SK-N-SH (cell line): ENCODE data around the gene AMPH. TPM values are rescaled to one million over a fixed set of nuclear protein-coding genes. Genes with fewer than 3 reads are reported as not detected.

ENCODE experiments used
- CTCF ChIA-PET: fragments of 300-600, 350-600 bp; formaldehyde crosslinking; extraction: SDS; loops from one replicate; lab custom pipeline; 2021; lab: Yijun Ruan, JAX
- POLR2A ChIA-PET: fragments of 350-600 bp; sonication (Branson Sonifier 250); formaldehyde crosslinking; extraction: SDS; loops from one replicate; lab custom pipeline; 2020; ENCODE audit warnings: antibody characterized with exemption, inconsistent platforms; lab: Yijun Ruan, JAX
- DNase-seq: peaks from one replicate; pipeline ENCODE4 v3.0.0; 2012
- H2AFZ ChIP-seq: fragments of 200-600 bp; sonication (generic); 2 replicates; pipeline ENCODE4 v1.8.1; 2016; ENCODE audit warnings: antibody characterized with exemption, mild to moderate bottlenecking, low read depth
- H3F3A ChIP-seq: fragments of 200-600 bp; sonication (generic); replicated peaks from 2 replicates; pipeline ENCODE3; 2016; ENCODE audit warnings: antibody characterized with exemption, mild to moderate bottlenecking; ENCODE audit not compliant: insufficient read depth
- H3K27ac ChIP-seq, 2 experiments: fragments of 200-500 bp in 1 of 2; fragments of 200-600 bp in 1 of 2; sonication (Bioruptor generic) in 1 of 2; sonication (generic), shearing (Covaris generic) in 1 of 2; 2 replicates each; pipeline versions ENCODE4 v1.5.1 to v1.6.1; 2014 to 2016; ENCODE audit warnings: low read depth in 2 of 2, inconsistent platforms in 1 of 2, low read length in 1 of 2, mild to moderate bottlenecking in 1 of 2, mixed read lengths in 1 of 2
- H3K27me3 ChIP-seq: fragments of 200-600 bp; sonication (generic), shearing (Covaris generic); 2 replicates; pipeline ENCODE4 v1.6.1; 2016; ENCODE audit warnings: mixed run types; ENCODE audit not compliant: insufficient read depth
- H3K36me3 ChIP-seq, 2 experiments: fragments of 200-500 bp in 1 of 2; fragments of 200-600 bp in 1 of 2; sonication (Bioruptor generic) in 1 of 2; sonication (generic) in 1 of 2; replicated peaks in 1 of 2; 2 replicates each; pipeline versions ENCODE3 to v1.5.1; 2014 to 2016; ENCODE audit warnings: low read length in 1 of 2, mild to moderate bottlenecking in 1 of 2; ENCODE audit not compliant: insufficient read depth in 2 of 2, control insufficient read depth in 1 of 2
- H3K4me1 ChIP-seq, 2 experiments: fragments of 200-500 bp in 1 of 2; fragments of 200-600 bp in 1 of 2; sonication (Bioruptor generic) in 1 of 2; sonication (generic), shearing (Covaris generic) in 1 of 2; 2 replicates each; pipeline versions ENCODE4 v1.5.1 to v1.6.1; 2014 to 2016; ENCODE audit warnings: low read depth in 1 of 2, low read length in 1 of 2, mixed run types in 1 of 2; ENCODE audit not compliant: insufficient read depth in 2 of 2, control insufficient read depth in 1 of 2
- H3K4me2 ChIP-seq: fragments of 200-600 bp; sonication (generic), shearing (Covaris generic); 2 replicates; pipeline ENCODE4 v1.6.1; 2017; ENCODE audit warnings: mixed run types
- H3K4me3 ChIP-seq, 2 experiments: fragments of 200-500 bp in 1 of 2; fragments of 200-600 bp in 1 of 2; sonication (Bioruptor generic) in 1 of 2; sonication (generic), shearing (Covaris generic) in 1 of 2; 2 replicates each; pipeline versions ENCODE4 v1.5.1 to v1.8.1; 2014 to 2016; ENCODE audit warnings: low read depth in 2 of 2, inconsistent platforms in 1 of 2, low read length in 1 of 2, mild to moderate bottlenecking in 1 of 2, mixed read lengths in 1 of 2, moderate library complexity in 1 of 2
- H3K79me2 ChIP-seq: fragments of 200-600 bp; sonication (generic); 2 replicates; pipeline ENCODE4 v1.8.1; 2017; ENCODE audit warnings: mild to moderate bottlenecking; ENCODE audit not compliant: insufficient read depth
- H3K9ac ChIP-seq: fragments of 200-600 bp; sonication (generic); 2 replicates; pipeline ENCODE4 v1.6.1; 2017; ENCODE audit warnings: mixed run types
- H3K9me2 ChIP-seq: fragments of 200-600 bp; sonication (generic); 2 replicates; pipeline ENCODE4 v1.6.1; 2017; ENCODE audit warnings: mixed run types
- H3K9me3 ChIP-seq: fragments of 200-600 bp; sonication (generic); 2 replicates; pipeline ENCODE4 v1.6.1; 2017; ENCODE audit warnings: mixed run types, mild to moderate bottlenecking, moderate library complexity
- H4K20me1 ChIP-seq: fragments of 200-600 bp; sonication (generic); 2 replicates; pipeline ENCODE4 v1.6.1; 2017; ENCODE audit warnings: mild to moderate bottlenecking, mixed run types; ENCODE audit not compliant: insufficient read depth
- ELF1 ChIP-seq: IDR thresholded peaks from 2 replicates; pipeline ENCODE4 v1.4.0; 2012
- EZH2phosphoT487 ChIP-seq: fragments of 200-600 bp; sonication (generic); IDR thresholded peaks from 2 replicates; pipeline ENCODE4 v1.6.1; 2017; ENCODE audit warnings: low read depth, mixed run types, mild to moderate bottlenecking, antibody characterized with exemption, moderate library complexity, borderline replicate concordance
- FOSL2 ChIP-seq: IDR thresholded peaks from 2 replicates; pipeline ENCODE4 v1.4.0; 2012; ENCODE audit warnings: low read depth, mild to moderate bottlenecking, moderate library complexity, borderline replicate concordance
- FOXJ3 ChIP-seq: sonication (generic); formaldehyde crosslinking; IDR thresholded peaks from 2 replicates; pipeline ENCODE4 v1.5.1; 2020; ENCODE audit warnings: mild to moderate bottlenecking, missing genetic modification reagents
- MEF2A ChIP-seq: IDR thresholded peaks from 2 replicates; pipeline ENCODE4 v1.4.0; 2012; ENCODE audit warnings: low read depth, borderline replicate concordance
- NRF1 ChIP-seq: IDR thresholded peaks from 2 replicates; pipeline ENCODE4 v1.6.1; 2012; ENCODE audit warnings: low read depth, mild to moderate bottlenecking, low read length
- POLR2AphosphoS5 ChIP-seq: IDR thresholded peaks from 2 replicates; pipeline ENCODE4 v1.6.1; 2012; ENCODE audit warnings: low read depth, low read length
- RAD21 ChIP-seq: IDR thresholded peaks from 2 replicates; pipeline ENCODE4 v1.6.1; 2012; ENCODE audit warnings: mild to moderate bottlenecking, low read length
- RXRA ChIP-seq: IDR thresholded peaks from 2 replicates; pipeline ENCODE4 v1.4.0; 2012; ENCODE audit warnings: low read depth, mild to moderate bottlenecking, borderline replicate concordance
- TAF1 ChIP-seq: IDR thresholded peaks from 2 replicates; pipeline ENCODE4 v1.6.1; 2012; ENCODE audit warnings: low read depth, mild to moderate bottlenecking, low read length, moderate library complexity, borderline replicate concordance
- WGBS: methylation state at CpG from one replicate; pipeline ENCODE4 v1.1.6; 2017; ENCODE audit warnings: low lambda C conversion rate; 5-methylcytosine and 5-hydroxymethylcytosine counted together
- polyA plus RNA-seq, 3 experiments: library from polyadenylated mRNA; depleted of rRNA; stranded (reverse); fragments of >200 nt; gene quantifications; 2 replicates each; pipeline ENCODE4 v1.2.3, GENCODE V29; 2012
- TF ChIP-seq, protein P1 (sequence below): fragments of 150-350 bp; IDR thresholded peaks from 2 replicates; pipeline ENCODE4 v1.6.1; 2016; ENCODE audit warnings: mild to moderate bottlenecking, low read depth, low read length
- TF ChIP-seq, protein P2 (sequence below): IDR thresholded peaks from 2 replicates; pipeline ENCODE4; 2012
- TF ChIP-seq, protein P3 (sequence below): IDR thresholded peaks from 2 replicates; pipeline ENCODE4 v1.4.0; 2012; ENCODE audit warnings: low read depth

Gene AMPH
- polyA plus RNA-seq, 1 of the 3 experiments (the other 2 are of a cell fraction) = 0.08 TPM

DNA sequence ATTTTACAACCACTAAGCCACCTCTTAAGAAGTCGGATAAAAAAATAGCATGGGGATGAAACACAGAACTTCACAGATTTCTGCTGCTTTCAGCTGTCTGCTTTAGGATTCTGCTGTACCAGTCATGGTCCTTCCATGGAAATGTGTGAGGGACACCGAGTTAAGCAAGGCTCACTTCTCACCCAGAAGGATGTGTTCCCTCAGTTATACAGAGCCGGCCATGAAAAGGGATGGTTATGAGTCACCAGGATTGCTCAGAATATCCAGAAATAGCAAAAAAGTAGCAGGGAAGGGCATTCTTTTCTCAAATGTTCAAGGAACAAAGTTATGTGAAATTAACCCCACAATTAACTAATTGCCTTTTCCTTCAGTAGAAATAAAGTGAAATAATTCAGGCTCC lies 124.4 kb downstream of the AMPH start:
- Histone ChIP-seq H3K36me3 (no peaks in the 10 kb centered on the region), H3K27ac (no peak overlapping the region), H2AFZ (no peak overlapping the region), H3K4me3 (no peak overlapping the region), H3F3A (no peaks in the 10 kb centered on the region), H3K9me3 (no peaks in the 10 kb centered on the region), H3K4me2 (no peak overlapping the region), H3K79me2 (no peaks in the 10 kb centered on the region), H3K4me1 (no peaks in the 10 kb centered on the region), H3K27me3 (no peaks in the 10 kb centered on the region), H4K20me1 (no peaks in the 10 kb centered on the region), H3K9ac (no peak overlapping the region), H3K9me2 (no peaks in the 10 kb centered on the region)
- no peak for DNase-seq
- 26% methylated on average over 3 of the region's 3 CpGs for WGBS
- CTCF ChIA-PET = no interaction called here
- peak; percentile 10; the same call in 1 of the 2 replicates for TF ChIP-seq FOSL2
- TF ChIP-seq, protein P1, sequence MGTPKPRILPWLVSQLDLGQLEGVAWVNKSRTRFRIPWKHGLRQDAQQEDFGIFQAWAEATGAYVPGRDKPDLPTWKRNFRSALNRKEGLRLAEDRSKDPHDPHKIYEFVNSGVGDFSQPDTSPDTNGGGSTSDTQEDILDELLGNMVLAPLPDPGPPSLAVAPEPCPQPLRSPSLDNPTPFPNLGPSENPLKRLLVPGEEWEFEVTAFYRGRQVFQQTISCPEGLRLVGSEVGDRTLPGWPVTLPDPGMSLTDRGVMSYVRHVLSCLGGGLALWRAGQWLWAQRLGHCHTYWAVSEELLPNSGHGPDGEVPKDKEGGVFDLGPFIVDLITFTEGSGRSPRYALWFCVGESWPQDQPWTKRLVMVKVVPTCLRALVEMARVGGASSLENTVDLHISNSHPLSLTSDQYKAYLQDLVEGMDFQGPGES = no peak
- POLR2A ChIA-PET = no interaction called here

DNA sequence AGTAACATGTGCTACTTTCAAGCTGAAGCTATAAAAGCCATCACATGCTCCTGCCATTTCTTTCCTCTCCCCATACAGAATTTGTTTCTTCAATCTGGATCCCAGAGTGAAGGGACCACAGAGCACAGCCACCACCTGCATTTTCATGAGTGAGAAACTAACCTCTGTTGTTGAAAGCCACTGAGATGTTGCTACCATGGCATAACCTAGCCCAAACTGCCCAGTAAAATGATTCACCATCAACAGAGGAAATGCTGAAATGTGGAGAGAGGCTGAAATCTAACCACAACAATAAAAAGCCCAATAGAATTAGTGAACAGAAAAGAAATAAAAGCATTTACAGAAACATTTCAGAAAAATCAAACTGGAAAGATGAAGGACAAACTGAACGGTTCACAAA lies 125.2 kb downstream of the AMPH start:
- H3F3A ChIP-seq = no peaks in the 10 kb centered on the region
- H3K9me3 ChIP-seq = no peaks in the 10 kb centered on the region
- H3K9ac ChIP-seq = no peak overlapping the region
- H3K27me3 ChIP-seq = no peaks in the 10 kb centered on the region
- ChIA-PET CTCF (no interaction called here), POLR2A (no interaction called here)
- H3K9me2 ChIP-seq = no peaks in the 10 kb centered on the region
- no peak for DNase-seq
- no peaks in the 10 kb centered on the region for H3K36me3 ChIP-seq
- no peak overlapping the region for H3K27ac ChIP-seq
- H2AFZ ChIP-seq = no peak overlapping the region
- H3K79me2 ChIP-seq = no peaks in the 10 kb centered on the region
- H3K4me3 ChIP-seq = no peak overlapping the region
- no peaks in the 10 kb centered on the region for H3K4me1 ChIP-seq
- no peaks in the 10 kb centered on the region for H4K20me1 ChIP-seq
- no peak overlapping the region for H3K4me2 ChIP-seq
- TF ChIP-seq POLR2AphosphoS5 = no peak
- no peak for TF ChIP-seq NRF1
- TF ChIP-seq, protein P2, sequence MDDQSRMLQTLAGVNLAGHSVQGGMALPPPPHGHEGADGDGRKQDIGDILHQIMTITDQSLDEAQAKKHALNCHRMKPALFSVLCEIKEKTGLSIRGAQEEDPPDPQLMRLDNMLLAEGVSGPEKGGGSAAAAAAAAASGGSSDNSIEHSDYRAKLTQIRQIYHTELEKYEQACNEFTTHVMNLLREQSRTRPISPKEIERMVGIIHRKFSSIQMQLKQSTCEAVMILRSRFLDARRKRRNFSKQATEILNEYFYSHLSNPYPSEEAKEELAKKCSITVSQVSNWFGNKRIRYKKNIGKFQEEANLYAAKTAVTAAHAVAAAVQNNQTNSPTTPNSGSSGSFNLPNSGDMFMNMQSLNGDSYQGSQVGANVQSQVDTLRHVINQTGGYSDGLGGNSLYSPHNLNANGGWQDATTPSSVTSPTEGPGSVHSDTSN = no peak
- TF ChIP-seq, protein P1 = no peak
- no peak for TF ChIP-seq TAF1
- TF ChIP-seq EZH2phosphoT487 = no peak
- TF ChIP-seq, protein P3, sequence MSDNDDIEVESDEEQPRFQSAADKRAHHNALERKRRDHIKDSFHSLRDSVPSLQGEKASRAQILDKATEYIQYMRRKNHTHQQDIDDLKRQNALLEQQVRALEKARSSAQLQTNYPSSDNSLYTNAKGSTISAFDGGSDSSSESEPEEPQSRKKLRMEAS = no peak
- TF ChIP-seq RXRA = no peak
- no peak for TF ChIP-seq FOXJ3 (CRISPR knock-in tag)
- no peak for TF ChIP-seq RAD21
- TF ChIP-seq MEF2A = no peak
- no peak for TF ChIP-seq ELF1
- TF ChIP-seq, all 33 proteins: peak for 0
- 14% methylated on average over 1 of the region's 1 CpG for WGBS
